ENCODE results near the gene NFATC4.

Gene NFATC4

GRCh38 chr14:24329736-24330135 lies 38.2 kb upstream of the NFATC4 start:
- Histone ChIP-seq H3K27me3 (ENCODE audit: control insufficient read depth, insufficient read depth, low read length) (peaks cover 17% of the 10 kb centered on the region; the same call in 1 of the 2 replicates), H3K27ac (ENCODE audit: low read length) (no peak overlapping the region), H3K9me3 (ENCODE audit: control insufficient read depth, insufficient read depth, low read length) (no peaks in the 10 kb centered on the region), H3K36me3 (ENCODE audit: control insufficient read depth, insufficient read depth, low read length) (no peaks in the 10 kb centered on the region), H3K4me3 (ENCODE audit: low read length) (no peak overlapping the region), H3K4me1 (ENCODE audit: control insufficient read depth, insufficient read depth, low read length) (0 out of 2 replicates have a peak, but pooled peaks cover 1% of the 10 kb centered on the region)
- no peak for DNase-seq (ENCODE audit: low read depth, low spot score)
- no CpG with 5 or more reads among the region's 9 CpGs for WGBS (ENCODE audit: insufficient coverage, insufficient read length)

GRCh38 chr14:24330973-24331674 lies 36.9 kb upstream of the NFATC4 start:
- Histone ChIP-seq H3K4me3 (ENCODE audit: low read length) (no peak overlapping the region), H3K27me3 (ENCODE audit: control insufficient read depth, insufficient read depth, low read length) (peaks cover 30% of the 10 kb centered on the region), H3K4me1 (ENCODE audit: control insufficient read depth, insufficient read depth, low read length) (peaks cover 3% of the 10 kb centered on the region; the same call in 1 of the 2 replicates), H3K27ac (ENCODE audit: low read length) (no peak overlapping the region), H3K9me3 (ENCODE audit: control insufficient read depth, insufficient read depth, low read length) (no peaks in the 10 kb centered on the region), H3K36me3 (ENCODE audit: control insufficient read depth, insufficient read depth, low read length) (no peaks in the 10 kb centered on the region)
- no CpG with 5 or more reads among the region's 10 CpGs for WGBS (ENCODE audit: insufficient coverage, insufficient read length)
- no peak for DNase-seq (ENCODE audit: low read depth, low spot score)

GRCh38 chr14:24331731-24332267 lies 36.2 kb upstream of the NFATC4 start:
- H3K36me3 ChIP-seq (ENCODE audit: control insufficient read depth, insufficient read depth, low read length): no peaks in the 10 kb centered on the region
- H3K27ac ChIP-seq (ENCODE audit: low read length): no peak overlapping the region
- DNase-seq (ENCODE audit: low read depth, low spot score): no peak
- H3K27me3 ChIP-seq (ENCODE audit: control insufficient read depth, insufficient read depth, low read length): peaks cover 35% of the 10 kb centered on the region
- no peak overlapping the region for H3K4me3 ChIP-seq (ENCODE audit: low read length)
- H3K9me3 ChIP-seq (ENCODE audit: control insufficient read depth, insufficient read depth, low read length): no peaks in the 10 kb centered on the region
- no CpG with 5 or more reads among the region's 26 CpGs for WGBS (ENCODE audit: insufficient coverage, insufficient read length)
- H3K4me1 ChIP-seq (ENCODE audit: control insufficient read depth, insufficient read depth, low read length): peaks cover 3% of the 10 kb centered on the region; the same call in 1 of the 2 replicates

DNA sequence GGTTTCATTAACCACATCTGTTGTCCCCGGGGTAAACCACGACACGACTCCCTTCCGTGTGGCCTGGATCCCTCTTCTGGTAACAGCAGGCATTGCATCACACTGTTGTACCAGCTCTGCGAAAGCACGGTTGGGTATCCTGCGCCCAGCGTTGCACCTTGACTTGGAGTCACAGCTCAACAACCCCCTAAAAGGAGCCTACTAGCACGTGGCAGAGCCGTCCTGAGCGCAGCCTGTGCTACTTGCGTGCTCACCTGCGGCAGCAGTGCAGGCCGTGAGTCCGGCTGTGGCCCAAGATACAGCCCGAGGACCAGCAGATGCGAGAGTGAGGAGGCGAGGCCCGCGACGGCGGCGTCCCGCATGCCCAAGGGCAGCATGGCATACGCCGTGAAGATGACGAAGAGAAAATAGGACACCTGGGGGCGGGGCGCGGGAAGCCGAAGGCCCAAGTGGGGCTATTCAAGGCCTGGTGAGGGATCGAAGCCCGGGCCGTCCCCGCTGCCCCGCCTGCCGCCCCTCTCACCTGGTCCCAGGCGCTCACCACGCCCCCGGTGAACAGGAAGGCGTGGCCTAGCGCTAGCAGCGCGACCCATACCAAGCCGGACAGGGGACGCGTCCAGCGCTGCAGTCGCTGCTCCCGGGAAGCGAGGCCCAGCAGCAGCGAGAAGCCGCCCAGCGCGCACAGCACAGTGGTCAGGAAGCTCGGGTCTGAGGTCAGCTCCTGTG lies 35.6 kb upstream of the NFATC4 start:
- H3K27me3 ChIP-seq (ENCODE audit: control insufficient read depth, insufficient read depth, low read length): peaks cover 42% of the 10 kb centered on the region
- no peak for DNase-seq (ENCODE audit: low read depth, low spot score)
- peak overlapping the region; percentile 16; the same call in 1 of the 2 replicates for H3K4me3 ChIP-seq (ENCODE audit: low read length)
- no peaks in the 10 kb centered on the region for H3K9me3 ChIP-seq (ENCODE audit: control insufficient read depth, insufficient read depth, low read length)
- no CpG with 5 or more reads among the region's 56 CpGs for whole genome bisulfite sequencing (ENCODE audit: insufficient coverage, insufficient read length)
- H3K4me1 ChIP-seq (ENCODE audit: control insufficient read depth, insufficient read depth, low read length): peaks cover 3% of the 10 kb centered on the region; the same call in 1 of the 2 replicates
- no peak overlapping the region for H3K27ac ChIP-seq (ENCODE audit: low read length)
- no peaks in the 10 kb centered on the region for H3K36me3 ChIP-seq (ENCODE audit: control insufficient read depth, insufficient read depth, low read length)

- peaks cover 62% of the 10 kb centered on the region for H3K27me3 ChIP-seq (ENCODE audit: control insufficient read depth, insufficient read depth, low read length)
- peak within 1 kb of the TSS; percentile 66 for H3K4me3 ChIP-seq (ENCODE audit: low read length)
- no peaks in the 10 kb centered on the region for H3K9me3 ChIP-seq (ENCODE audit: control insufficient read depth, insufficient read depth, low read length)
- H3K27ac ChIP-seq (ENCODE audit: low read length): no peak within 1 kb of the TSS
- WGBS (ENCODE audit: insufficient coverage, insufficient read length): no CpG with 5 or more reads among the region's 65 CpGs
- H3K4me1 ChIP-seq (ENCODE audit: control insufficient read depth, insufficient read depth, low read length): peaks cover 3% of the 10 kb centered on the region
- no peaks in the 10 kb centered on the region for H3K36me3 ChIP-seq (ENCODE audit: control insufficient read depth, insufficient read depth, low read length)
- no peak for DNase-seq (ENCODE audit: low read depth, low spot score)
Observed at GRCh38 chr14:24334431-24335291, 33.3 kb upstream of the NFATC4 start, which contains the start of gene ADCY4. Gene ADCY4, minus strand, starts transcription at chr14:24335071. Its CDS starts 419 bp downstream, at chr14:24334652.

DNA sequence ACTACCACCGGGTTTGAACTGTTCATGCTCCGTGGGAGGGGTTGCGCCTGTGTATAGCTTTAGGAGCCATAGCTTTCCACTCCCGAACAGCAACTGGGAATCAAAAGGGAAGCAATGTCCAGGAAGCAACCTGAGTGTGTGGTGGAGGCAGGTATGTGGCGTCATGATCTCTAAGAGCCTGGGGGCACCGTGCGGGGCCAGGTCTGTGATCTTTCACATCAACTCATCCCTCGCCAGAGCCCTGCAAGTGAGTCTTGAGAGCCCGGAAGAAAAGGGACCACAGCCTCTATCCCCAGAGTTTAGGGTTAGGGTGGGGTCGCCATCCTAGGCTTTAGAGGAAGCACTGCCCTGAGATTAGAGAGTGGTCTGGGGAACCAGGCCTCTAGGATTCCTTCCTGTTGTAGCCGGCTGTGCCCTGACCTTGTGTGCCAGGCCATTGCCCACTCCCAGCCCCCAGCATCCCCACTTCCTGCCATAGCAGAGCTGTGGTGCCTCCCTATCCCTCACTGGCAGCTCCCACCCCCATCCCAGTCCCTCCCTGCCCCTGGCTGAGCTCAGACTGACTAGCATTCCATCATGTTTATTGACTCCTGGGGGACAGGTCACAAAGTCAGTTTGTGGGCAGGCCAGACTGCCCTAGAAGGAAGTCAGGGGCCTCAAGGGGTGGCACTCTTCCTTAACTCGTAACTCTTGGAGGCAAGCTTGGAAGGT lies 32.4 kb upstream of the NFATC4 start:
- H3K4me1 ChIP-seq (ENCODE audit: control insufficient read depth, insufficient read depth, low read length): peaks cover 3% of the 10 kb centered on the region
- H3K36me3 ChIP-seq (ENCODE audit: control insufficient read depth, insufficient read depth, low read length): no peaks in the 10 kb centered on the region
- DNase-seq (ENCODE audit: low read depth, low spot score): no peak
- no peaks in the 10 kb centered on the region for H3K9me3 ChIP-seq (ENCODE audit: control insufficient read depth, insufficient read depth, low read length)
- H3K4me3 ChIP-seq (ENCODE audit: low read length): no peak overlapping the region; the same call in 1 of the 2 replicates
- no CpG with 5 or more reads among the region's 12 CpGs for WGBS (ENCODE audit: insufficient coverage, insufficient read length)
- no peak overlapping the region for H3K27ac ChIP-seq (ENCODE audit: low read length)
- peaks cover 71% of the 10 kb centered on the region for H3K27me3 ChIP-seq (ENCODE audit: control insufficient read depth, insufficient read depth, low read length)

- no peaks in the 10 kb centered on the region for H3K36me3 ChIP-seq (ENCODE audit: control insufficient read depth, insufficient read depth, low read length)
- H3K27ac ChIP-seq (ENCODE audit: low read length): no peak overlapping the region
- H3K4me3 ChIP-seq (ENCODE audit: low read length): no peak overlapping the region
- no peaks in the 10 kb centered on the region for H3K9me3 ChIP-seq (ENCODE audit: control insufficient read depth, insufficient read depth, low read length)
- peaks cover 78% of the 10 kb centered on the region for H3K27me3 ChIP-seq (ENCODE audit: control insufficient read depth, insufficient read depth, low read length)
- peaks cover 1% of the 10 kb centered on the region for H3K4me1 ChIP-seq (ENCODE audit: control insufficient read depth, insufficient read depth, low read length)
- WGBS (ENCODE audit: insufficient coverage, insufficient read length): no CpG with 5 or more reads among the region's 7 CpGs
- DNase-seq (ENCODE audit: low read depth, low spot score): no peak
Observed at GRCh38 chr14:24337144-24337823, 30.7 kb upstream of the NFATC4 start.

DNA sequence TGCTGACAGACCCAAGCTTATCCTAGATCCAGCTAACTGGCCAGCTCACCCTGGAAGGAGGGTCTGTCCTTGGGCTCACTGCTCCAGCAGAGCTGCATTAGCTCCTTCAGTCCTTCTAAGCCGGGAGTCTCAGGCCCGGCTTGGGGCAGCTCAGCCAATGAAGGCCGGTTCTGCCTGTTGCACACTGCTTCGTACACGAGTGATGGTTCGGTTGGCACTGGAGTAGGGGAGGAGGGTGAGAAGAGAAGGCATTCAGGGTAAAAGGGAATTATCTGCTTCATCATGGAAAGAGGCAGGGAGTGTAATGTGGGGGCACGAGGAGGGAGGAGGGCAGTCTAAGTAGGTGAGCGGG lies 30.2 kb upstream of the NFATC4 start:
- peaks cover 77% of the 10 kb centered on the region for H3K27me3 ChIP-seq (ENCODE audit: control insufficient read depth, insufficient read depth, low read length)
- no CpG with 5 or more reads among the region's 8 CpGs for WGBS (ENCODE audit: insufficient coverage, insufficient read length)
- DNase-seq (ENCODE audit: low read depth, low spot score): no peak
- no peaks in the 10 kb centered on the region for H3K9me3 ChIP-seq (ENCODE audit: control insufficient read depth, insufficient read depth, low read length)
- no peak overlapping the region for H3K4me3 ChIP-seq (ENCODE audit: low read length)
- H3K27ac ChIP-seq (ENCODE audit: low read length): no peak overlapping the region
- H3K4me1 ChIP-seq (ENCODE audit: control insufficient read depth, insufficient read depth, low read length): peaks cover 1% of the 10 kb centered on the region
- H3K36me3 ChIP-seq (ENCODE audit: control insufficient read depth, insufficient read depth, low read length): no peaks in the 10 kb centered on the region

- Histone ChIP-seq H3K27ac (ENCODE audit: low read length) (no peak overlapping the region), H3K27me3 (ENCODE audit: control insufficient read depth, insufficient read depth, low read length) (peaks cover 70% of the 10 kb centered on the region), H3K4me3 (ENCODE audit: low read length) (peak overlapping the region; percentile 38; the same call in 1 of the 2 replicates), H3K9me3 (ENCODE audit: control insufficient read depth, insufficient read depth, low read length) (no peaks in the 10 kb centered on the region), H3K36me3 (ENCODE audit: control insufficient read depth, insufficient read depth, low read length) (no peaks in the 10 kb centered on the region), H3K4me1 (ENCODE audit: control insufficient read depth, insufficient read depth, low read length) (peaks cover 1% of the 10 kb centered on the region)
- no CpG with 5 or more reads among the region's 14 CpGs for WGBS (ENCODE audit: insufficient coverage, insufficient read length)
- no peak for DNase-seq (ENCODE audit: low read depth, low spot score)
Observed at GRCh38 chr14:24338843-24339242, 29.1 kb upstream of the NFATC4 start.
